ENCODE results near the gene ETNK1.

GRCh38 chr12:22609501-22609900 is 15.5 kb upstream of the ETNK1 start:
- TF ChIP-seq, protein P1, sequence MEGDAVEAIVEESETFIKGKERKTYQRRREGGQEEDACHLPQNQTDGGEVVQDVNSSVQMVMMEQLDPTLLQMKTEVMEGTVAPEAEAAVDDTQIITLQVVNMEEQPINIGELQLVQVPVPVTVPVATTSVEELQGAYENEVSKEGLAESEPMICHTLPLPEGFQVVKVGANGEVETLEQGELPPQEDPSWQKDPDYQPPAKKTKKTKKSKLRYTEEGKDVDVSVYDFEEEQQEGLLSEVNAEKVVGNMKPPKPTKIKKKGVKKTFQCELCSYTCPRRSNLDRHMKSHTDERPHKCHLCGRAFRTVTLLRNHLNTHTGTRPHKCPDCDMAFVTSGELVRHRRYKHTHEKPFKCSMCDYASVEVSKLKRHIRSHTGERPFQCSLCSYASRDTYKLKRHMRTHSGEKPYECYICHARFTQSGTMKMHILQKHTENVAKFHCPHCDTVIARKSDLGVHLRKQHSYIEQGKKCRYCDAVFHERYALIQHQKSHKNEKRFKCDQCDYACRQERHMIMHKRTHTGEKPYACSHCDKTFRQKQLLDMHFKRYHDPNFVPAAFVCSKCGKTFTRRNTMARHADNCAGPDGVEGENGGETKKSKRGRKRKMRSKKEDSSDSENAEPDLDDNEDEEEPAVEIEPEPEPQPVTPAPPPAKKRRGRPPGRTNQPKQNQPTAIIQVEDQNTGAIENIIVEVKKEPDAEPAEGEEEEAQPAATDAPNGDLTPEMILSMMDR (IDR thresholded peaks at IDR 0.05; ENCODE audit: insufficient read depth, low read length), result no peak
- no peak for TF ChIP-seq POLR2AphosphoS5 (IDR thresholded peaks at IDR 0.05; ENCODE audit: low read depth)
- no peak for TF ChIP-seq GABPA (IDR thresholded peaks at IDR 0.05; ENCODE audit: low read depth)
- TF ChIP-seq REST (IDR thresholded peaks at IDR 0.05; ENCODE audit: insufficient replicate concordance, low read depth), result no peak
